ENCODE results near the gene CACNA2D2.

The CACNA2D2 gene

GRCh38 chr3:50358911-50359759, 144.3 kb downstream of the CACNA2D2 start, which contains the start of gene TMEM115 (continued):
- TF ChIP-seq ZNF707 (tag by site-specific recombination; IDR thresholded peaks at IDR 0.05), result no peak
- no peak for TF ChIP-seq ZNF221 (tag by site-specific recombination; IDR thresholded peaks at IDR 0.05; ENCODE audit: borderline replicate concordance)
- no peak for TF ChIP-seq SALL2 (tag by site-specific recombination; IDR thresholded peaks at IDR 0.05; ENCODE audit: borderline replicate concordance)
- TF ChIP-seq RBAK (tag by site-specific recombination; IDR thresholded peaks at IDR 0.05), result no peak

GRCh38 chr3:50358355-50358910, 145.0 kb downstream of the CACNA2D2 start:
- POLR2A ChIA-PET, result no interaction called here
- peak overlapping the region; percentile 84 for H3K27ac ChIP-seq (ENCODE audit: extremely low read depth, low read depth, low read length)

DNA sequence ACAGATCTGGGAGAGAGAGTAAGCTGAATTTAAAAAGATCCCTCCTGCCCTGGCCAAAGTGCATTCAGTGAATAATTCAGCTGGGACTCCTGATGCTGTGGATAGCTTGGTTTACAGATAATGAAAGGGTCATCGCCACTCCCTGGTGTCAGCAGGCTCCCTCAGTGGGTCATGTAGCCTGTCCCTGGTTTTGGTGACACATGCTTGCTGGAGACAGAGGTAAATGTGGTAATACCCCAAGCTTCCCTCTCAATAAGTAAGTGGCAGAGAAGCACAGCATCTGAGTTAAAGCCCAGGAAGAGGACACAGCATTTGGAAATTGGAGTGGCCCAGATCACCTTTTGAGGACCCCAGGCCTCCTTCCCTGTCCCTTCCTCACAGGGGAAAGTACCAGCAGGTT, 146.0 kb downstream of the CACNA2D2 start:
- CTCF ChIA-PET, result interaction anchor here (1.0 kb wide), 1 partner anchor 319 kb away, joined by 3 read pairs; no protein-coding TSS in a partner anchor
- H3K27ac ChIP-seq (ENCODE audit: extremely low read depth, low read depth, low read length), result no peak overlapping the region
- POLR2A ChIA-PET, result interaction anchor here (1.1 to 1.9 kb wide), 4 partner anchors 10 to 124 kb away, joined by 3 to 12 read pairs (median 4); partner anchors contain the start of gene ZMYND10
- TF ChIP-seq ZNF341 (tag by site-specific recombination; IDR thresholded peaks at IDR 0.05; ENCODE audit: low read depth) (no peak), ZNF510 (tag by site-specific recombination; IDR thresholded peaks at IDR 0.05; ENCODE audit: insufficient replicate concordance) (no peak)
- H3K36me3 ChIP-seq (ENCODE audit: control insufficient read depth in 2 of 2, insufficient read depth in 1 of 2, low read length in 2 of 2), result peaks cover 0 to 61% of the 10 kb centered on the region in 2 experiments; a peak in 1 of 3 replicates
- H3K4me1 ChIP-seq (ENCODE audit: control insufficient read depth, insufficient read depth, low read length), result no peaks in the 10 kb centered on the region
- H3K9me3 ChIP-seq (ENCODE audit: control insufficient read depth, insufficient read depth, low read depth, low read length), result no peaks in the 10 kb centered on the region
- peak overlapping the region; percentile 82 for H3K4me3 ChIP-seq (ENCODE audit: low read depth, low read length)

More at GRCh38 chr3:50358355-50358910, 145.0 kb downstream of the CACNA2D2 start:
- Histone ChIP-seq H3K36me3 (ENCODE audit: control insufficient read depth in 2 of 2, insufficient read depth in 1 of 2, low read length in 2 of 2) (peaks cover 0 to 53% of the 10 kb centered on the region in 2 experiments; a peak in 1 of 3 replicates), H3K4me3 (ENCODE audit: low read depth, low read length) (peak overlapping the region; percentile 82), H3K9me3 (ENCODE audit: control insufficient read depth, insufficient read depth, low read depth, low read length) (no peaks in the 10 kb centered on the region), H3K4me1 (ENCODE audit: control insufficient read depth, insufficient read depth, low read length) (no peaks in the 10 kb centered on the region)
- TF ChIP-seq ZNF580 (tag by site-specific recombination; IDR thresholded peaks at IDR 0.05), result no peak
- TF ChIP-seq ZNF211 (tag by site-specific recombination; IDR thresholded peaks at IDR 0.05; ENCODE audit: low read depth), result no peak
- peak; percentile 25; the same call in 1 of the 2 replicates for TF ChIP-seq GLIS1 (tag by site-specific recombination; IDR thresholded peaks at IDR 0.05)
- TF ChIP-seq ZNF501 (tag by site-specific recombination; IDR thresholded peaks at IDR 0.05), result no peak
- no peak for TF ChIP-seq ZNF791 (tag by site-specific recombination; IDR thresholded peaks at IDR 0.05)
- TF ChIP-seq ZNF239 (tag by site-specific recombination; IDR thresholded peaks at IDR 0.05), result no peak
- TF ChIP-seq ZNF350 (tag by site-specific recombination; IDR thresholded peaks at IDR 0.05), result no peak
- no peak for TF ChIP-seq ZNF555 (tag by site-specific recombination; conservative IDR thresholded peaks at IDR 0.05)
- no peak for TF ChIP-seq ZNF629 (tag by site-specific recombination; IDR thresholded peaks at IDR 0.05)
- TF ChIP-seq ZFHX2 (tag by site-specific recombination; conservative IDR thresholded peaks at IDR 0.05), result no peak
- TF ChIP-seq ZNF585B (tag by site-specific recombination; IDR thresholded peaks at IDR 0.05), result no peak
- no peak for TF ChIP-seq ZNF19 (tag by site-specific recombination; IDR thresholded peaks at IDR 0.05; ENCODE audit: low read depth)
- no peak for TF ChIP-seq SETDB1 (IDR thresholded peaks at IDR 0.05; ENCODE audit: insufficient read length, low read length)
- TF ChIP-seq ZNF223 (tag by site-specific recombination; IDR thresholded peaks at IDR 0.05), result no peak
- no peak for TF ChIP-seq HOXD13 (CRISPR knock-in tag; IDR thresholded peaks at IDR 0.05; ENCODE audit: borderline replicate concordance)
- TF ChIP-seq ZIC2 (tag by site-specific recombination; IDR thresholded peaks at IDR 0.05), result peak; percentile 65
- TF ChIP-seq ZNF645 (tag by site-specific recombination; IDR thresholded peaks at IDR 0.05), result no peak
- peak; percentile 55 for TF ChIP-seq GLIS2 (tag by site-specific recombination; IDR thresholded peaks at IDR 0.05)
- CTCF ChIA-PET, result no interaction called here

Data from HEK293 (cell line).